ENCODE data around the gene NUP54.
A peak's percentile ranks its signal among the peaks of the same experiment; 100 is the strongest.

Gene NUP54

GRCh38 chr4:76117536-76117935 lies 30.7 kb downstream of the NUP54 start:
- DNase-seq (ENCODE audit: low read depth): no peak
- H3K4me3 ChIP-seq (ENCODE audit: low read depth, low read length): no peak overlapping the region
- TF ChIP-seq CTCF (IDR thresholded peaks at IDR 0.05; ENCODE audit: low read depth, low read length, missing control alignments): no peak

GRCh38 chr4:76116821-76117220 lies 31.4 kb downstream of the NUP54 start:
- TF ChIP-seq CTCF (IDR thresholded peaks at IDR 0.05; ENCODE audit: low read depth, low read length, missing control alignments): no peak

DNA sequence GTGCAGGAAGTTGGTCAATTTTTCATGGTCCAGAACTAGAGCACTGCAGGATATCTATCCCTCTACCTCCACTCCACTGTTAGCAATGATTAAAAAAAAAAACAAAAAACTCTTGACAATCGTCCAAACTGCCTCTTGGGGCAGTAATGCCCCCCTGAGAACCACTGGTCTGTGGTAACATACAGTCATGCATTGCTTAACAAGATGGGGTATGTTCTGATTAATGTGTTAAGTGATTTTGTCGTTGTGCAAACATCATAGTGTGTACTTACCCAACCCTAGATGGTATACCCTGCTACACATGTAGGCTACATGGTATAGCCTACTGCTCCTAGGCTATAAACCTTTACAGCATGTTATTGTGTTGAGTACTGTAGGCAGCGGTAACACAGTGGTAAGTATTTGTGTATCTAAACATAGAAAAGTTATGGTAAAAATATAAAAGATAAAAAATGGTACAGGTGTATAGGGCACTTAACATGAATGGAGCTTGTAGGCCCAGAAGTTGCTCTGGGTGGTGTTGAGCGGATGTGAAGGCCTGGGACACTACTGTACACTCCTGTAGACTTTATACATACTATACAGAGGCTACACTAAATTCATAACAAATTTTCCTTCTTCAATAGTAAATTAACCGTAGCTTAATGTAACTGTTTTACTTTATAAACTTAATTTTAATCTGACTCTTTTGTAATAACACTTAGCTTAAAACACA lies 39.6 kb downstream of the NUP54 start:
- no peak for DNase-seq (ENCODE audit: low read depth)
- TF ChIP-seq CTCF (IDR thresholded peaks at IDR 0.05; ENCODE audit: low read depth, low read length, missing control alignments): peak; percentile 13
- no peak overlapping the region for H3K4me3 ChIP-seq (ENCODE audit: low read depth, low read length)

More at GRCh38 chr4:76116821-76117220, 31.4 kb downstream of the NUP54 start:
- H3K4me3 ChIP-seq (ENCODE audit: low read depth, low read length): no peak overlapping the region
- no peak for DNase-seq (ENCODE audit: low read depth)

- DNase-seq (ENCODE audit: low read depth): no peak
- TF ChIP-seq CTCF (IDR thresholded peaks at IDR 0.05; ENCODE audit: low read depth, low read length, missing control alignments): no peak
- H3K4me3 ChIP-seq (ENCODE audit: low read depth, low read length): no peak overlapping the region
These were observed 41.8 kb downstream of the NUP54 start for GRCh38 chr4:76106442-76106841.

DNA sequence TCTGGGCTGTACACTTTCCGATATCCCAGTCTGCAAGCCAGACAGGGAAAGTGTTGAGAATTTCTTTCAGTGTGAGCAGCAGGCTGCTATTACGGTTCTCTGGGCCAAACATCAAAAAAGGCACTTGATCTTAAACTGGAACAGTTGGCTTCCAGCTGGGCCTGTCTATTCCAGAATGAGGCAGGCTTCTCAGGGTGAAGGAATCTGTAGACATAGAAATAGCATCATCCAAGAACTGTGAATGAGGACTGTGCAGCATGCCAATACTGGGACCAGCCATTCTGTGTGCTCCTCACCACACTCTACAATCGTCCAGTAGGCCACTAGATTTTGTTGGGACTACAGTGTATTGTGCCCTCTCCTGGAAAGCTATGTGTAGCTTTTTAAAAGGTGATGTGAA lies 42.5 kb downstream of the NUP54 start:
- TF ChIP-seq CTCF (IDR thresholded peaks at IDR 0.05; ENCODE audit: low read depth, low read length, missing control alignments): no peak
- DNase-seq (ENCODE audit: low read depth): no peak
- H3K4me3 ChIP-seq (ENCODE audit: low read depth, low read length): no peak overlapping the region

GRCh38 chr4:76096076-76096475 lies 52.1 kb downstream of the NUP54 start:
- DNase-seq (ENCODE audit: low read depth): no peak
- H3K4me3 ChIP-seq (ENCODE audit: low read depth, low read length): no peak overlapping the region
- no peak for TF ChIP-seq CTCF (IDR thresholded peaks at IDR 0.05; ENCODE audit: low read depth, low read length, missing control alignments)

DNA sequence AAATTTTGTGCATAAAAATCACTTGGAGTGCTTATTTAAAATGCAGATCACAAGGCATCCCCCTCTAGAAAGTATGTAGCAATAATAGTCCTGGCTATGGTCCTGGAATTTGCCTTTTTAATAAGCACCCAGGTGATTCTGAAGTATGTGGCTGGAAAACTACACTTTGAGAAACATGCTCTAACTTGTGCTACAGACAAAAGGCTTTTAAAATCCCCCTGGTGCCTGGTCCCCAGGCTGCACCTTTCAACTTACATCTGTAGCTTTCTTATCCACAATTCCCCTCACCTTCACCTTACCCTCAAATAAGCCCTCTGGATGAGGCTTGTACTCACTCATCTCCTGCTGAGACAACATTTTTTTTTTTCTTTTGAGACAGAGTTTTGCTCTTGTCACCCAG lies 52.6 kb downstream of the NUP54 start:
- no peak for TF ChIP-seq CTCF (IDR thresholded peaks at IDR 0.05; ENCODE audit: low read depth, low read length, missing control alignments)
- DNase-seq (ENCODE audit: low read depth): no peak
- H3K4me3 ChIP-seq (ENCODE audit: low read depth, low read length): no peak overlapping the region

Data from GM12864 (cell line).